OCI-LY7 (cell line): Measurements from ENCODE around the gene B3GALT4. TPM values are rescaled to one million over a fixed set of nuclear protein-coding genes. Genes with fewer than 3 reads are reported as not detected.

Experiments
- BruUV-seq: library from RNA; stranded (reverse); fragments of 400-500 nt; replicated peaks from 2 replicates; lab custom pipeline; 2021; lab: Mats Ljungman, UMichigan
- CTCF ChIA-PET: fragments of 300-600 bp; sonication (Branson Sonifier 250); formaldehyde crosslinking; loops from one replicate; lab custom pipeline; 2022; ENCODE audit warnings: antibody characterized with exemption; ENCODE audit not compliant: unreplicated experiment; lab: Charles Lee
- POLR2A ChIA-PET: fragments of 300-600 bp; sonication (Branson Sonifier 250); formaldehyde crosslinking; loops from one replicate; lab custom pipeline; 2022; ENCODE audit warnings: antibody characterized with exemption; lab: Charles Lee
- DNase-seq: peaks from one replicate; pipeline ENCODE4 v3.0.0-alpha.2; 2015; ENCODE audit warnings: low spot score
- H2AFZ ChIP-seq: fragments of 200-600 bp; sonication (generic), shearing (Covaris generic); 2 replicates; pipeline ENCODE4 v1.6.1; 2014; ENCODE audit warnings: mild to moderate bottlenecking, antibody characterized with exemption, low read length, moderate library complexity
- H3K27ac ChIP-seq: fragments of 200-600 bp; sonication (generic); 2 replicates; pipeline ENCODE4 v1.5.1; 2014; ENCODE audit warnings: mixed run types, low read depth, mild to moderate bottlenecking, moderate library complexity, low read length, inconsistent platforms; ENCODE audit not compliant: poor library complexity, severe bottlenecking
- H3K36me3 ChIP-seq: fragments of 200-600 bp; sonication (generic); 2 replicates; pipeline ENCODE4 v1.6.1; 2014; ENCODE audit warnings: mild to moderate bottlenecking, antibody characterized with exemption, low read length, moderate library complexity, mixed read lengths; ENCODE audit not compliant: insufficient read depth
- H3K4me1 ChIP-seq: fragments of 200-600 bp; sonication (generic); 2 replicates; pipeline ENCODE4 v1.5.1; 2014; ENCODE audit warnings: mild to moderate bottlenecking, low read length; ENCODE audit not compliant: insufficient read depth, poor library complexity, severe bottlenecking
- H3K4me2 ChIP-seq: fragments of 200-600 bp; sonication (generic); 2 replicates; pipeline ENCODE4 v1.6.1; 2014; ENCODE audit warnings: mild to moderate bottlenecking, low read length
- H3K4me3 ChIP-seq: fragments of 200-600 bp; sonication (generic); 2 replicates; pipeline ENCODE4 v1.5.1; 2014; ENCODE audit warnings: mild to moderate bottlenecking, low read depth, low read length; ENCODE audit not compliant: poor library complexity, severe bottlenecking
- H3K79me2 ChIP-seq: fragments of 200-600 bp; sonication (generic); 2 replicates; pipeline ENCODE4 v1.6.1; 2016; ENCODE audit warnings: low read depth, mild to moderate bottlenecking, low read length, moderate library complexity, mixed read lengths; ENCODE audit not compliant: insufficient read depth
- H3K9me2 ChIP-seq: fragments of 200-600 bp; sonication (generic); 2 replicates; pipeline ENCODE4 v1.6.1; 2016; ENCODE audit warnings: mild to moderate bottlenecking, low read length, mixed read lengths; ENCODE audit not compliant: insufficient read depth
- H3K9me3 ChIP-seq: fragments of 200-600 bp; sonication (generic); 2 replicates; pipeline ENCODE4 v1.6.1; 2014; ENCODE audit warnings: mild to moderate bottlenecking, mixed run types, low read length, mixed read lengths
- H4K20me1 ChIP-seq: fragments of 200-600 bp; sonication (generic); 2 replicates; pipeline ENCODE4 v1.6.1; 2014; ENCODE audit warnings: mild to moderate bottlenecking, antibody characterized with exemption, low read length, moderate library complexity, mixed read lengths; ENCODE audit not compliant: insufficient read depth
- CTCF ChIP-seq: fragments of 200-600 bp; sonication (generic); conservative IDR thresholded peaks from 2 replicates; pipeline ENCODE4 v1.5.1; 2014; ENCODE audit warnings: mild to moderate bottlenecking, antibody characterized with exemption, low read length, moderate library complexity, mixed read lengths
- EZH2phosphoT487 ChIP-seq: fragments of 200-600 bp; sonication (generic); IDR thresholded peaks from 2 replicates; pipeline ENCODE4 v1.6.1; 2018; ENCODE audit warnings: low read depth, borderline replicate concordance, mild to moderate bottlenecking, mixed run types, antibody characterized with exemption, low read length, moderate library complexity, mixed read lengths
- intact Hi-C: fragments of 100-400 bp; cut with micrococcal nuclease; formaldehyde crosslinking; loops from one replicate; pipeline ENCODE4 v1.10.0; 2022; ENCODE audit not compliant: unreplicated experiment
- total RNA-seq, 2 experiments: library from RNA; depleted of rRNA in 1 of 2; stranded (reverse); fragments of >200 nt in 1 of 2; shearing (Covaris generic) in 1 of 2; gene quantifications; 2 replicates each; pipeline ENCODE4 v1.2.3, GENCODE V29; 2014 to 2022

The B3GALT4 gene
- total RNA-seq, 2 experiments from 2014 or later = 14.1 to 14.2 TPM

GRCh38 chr6:33313105-33313708, 36.3 kb downstream of the B3GALT4 start:
- H4K20me1 ChIP-seq = peaks cover 7% of the 10 kb centered on the region; the same call in 1 of the 2 replicates
- intact Hi-C loops = loop anchor here (5.0 kb wide), 1 partner anchor 99 kb away; the partner anchor contains the start of gene PHF1
- CTCF ChIA-PET = no interaction called here
- H3K36me3 ChIP-seq = peaks cover 42% of the 10 kb centered on the region
- H3K79me2 ChIP-seq = peaks cover 50% of the 10 kb centered on the region
- peak overlapping the region; percentile 79 for H3K4me2 ChIP-seq
- H3K4me1 ChIP-seq = peaks cover 31% of the 10 kb centered on the region
- no peaks in the 10 kb centered on the region for H3K9me2 ChIP-seq
- peak; percentile 76 for DNase-seq
- peak overlapping the region; percentile 84 for H3K4me3 ChIP-seq
- H3K9me3 ChIP-seq = no peaks in the 10 kb centered on the region
- TF ChIP-seq CTCF (peak; percentile 47; the same call in 1 of the 2 replicates), EZH2phosphoT487 (no peak)
- no TSS peak for BruUV-seq
- H3K27ac ChIP-seq = peak overlapping the region; percentile 94
- POLR2A ChIA-PET = interaction anchor here (0.6 to 2.0 kb wide), 10 partner anchors 10 to 458 kb away, joined by 3 to 11 read pairs (median 6); partner anchors contain the start of genes KIFC1, RGL2, RPS18 and VPS52
- H2AFZ ChIP-seq = peak overlapping the region; percentile 27; the same call in 1 of the 2 replicates

GRCh38 chr6:33313709-33314514, 37.0 kb downstream of the B3GALT4 start, which contains the start of gene TAPBP:
Gene TAPBP (minus strand): TSS chr6:33314078. CDS start chr6:33314041, 37 bp downstream.
- H3K4me2 ChIP-seq = peak within 1 kb of the TSS; percentile 79
- intact Hi-C loops = loop anchor here (1.0 to 5.0 kb wide), 3 partner anchors 15 to 98 kb away; partner anchors contain the start of gene PHF1
- H3K9me3 ChIP-seq = no peaks in the 10 kb centered on the region
- H4K20me1 ChIP-seq = peaks cover 7% of the 10 kb centered on the region; the same call in 1 of the 2 replicates
- ChIA-PET POLR2A (interaction anchor here (0.6 to 2.0 kb wide), 4 partner anchors 11 to 78 kb away, joined by 3 to 11 read pairs (median 5); partner anchors contain the start of genes KIFC1, RPS18 and VPS52), CTCF (no interaction called here)
- H3K36me3 ChIP-seq = peaks cover 42% of the 10 kb centered on the region
- peak; percentile 84 for DNase-seq
- peaks cover 50% of the 10 kb centered on the region for H3K79me2 ChIP-seq
- BruUV-seq = TSS peak; percentile 65
- no peaks in the 10 kb centered on the region for H3K9me2 ChIP-seq
- TF ChIP-seq CTCF (no peak; the same call in 1 of the 2 replicates), EZH2phosphoT487 (no peak)
- peak within 1 kb of the TSS; percentile 94 for H3K27ac ChIP-seq
- peaks cover 38% of the 10 kb centered on the region for H3K4me1 ChIP-seq
- peak within 1 kb of the TSS; percentile 84 for H3K4me3 ChIP-seq
- peak within 1 kb of the TSS; percentile 27; the same call in 1 of the 2 replicates for H2AFZ ChIP-seq
